DND-41 (cell line): Measurements from ENCODE around the gene IDH3A.

ENCODE experiments used
- ATAC-seq: fragments of 200-7000 bp; cut with Tn5 transposase; 3 replicates; pipeline ENCODE4 v1.9.1; 2021; ENCODE audit warnings: low read depth; ENCODE audit not compliant: insufficient read depth
- DNase-seq: peaks from one replicate; pipeline ENCODE4 v3.0.0-alpha.2; 2020
- H2AFZ ChIP-seq: 2 replicates; pipeline ENCODE4 v1.6.0; 2012; ENCODE audit warnings: low read depth, low read length
- H3K27ac ChIP-seq: 2 replicates; pipeline ENCODE4 v1.5.1; 2012; ENCODE audit warnings: low read length, inconsistent platforms
- H3K27me3 ChIP-seq: fragments of 200-600 bp; sonication (generic); 2 replicates; pipeline ENCODE4 v1.6.0; 2012; ENCODE audit warnings: low read length, mild to moderate bottlenecking, inconsistent platforms; ENCODE audit not compliant: insufficient read depth, poor library complexity
- H3K36me3 ChIP-seq: 2 replicates; pipeline ENCODE4 v1.5.1; 2012; ENCODE audit warnings: low read length, inconsistent platforms; ENCODE audit not compliant: insufficient read depth
- H3K4me1 ChIP-seq: 2 replicates; pipeline ENCODE4 v1.5.1; 2012; ENCODE audit warnings: mild to moderate bottlenecking, low read length; ENCODE audit not compliant: insufficient read depth
- H3K4me2 ChIP-seq: 2 replicates; pipeline ENCODE4 v1.6.0; 2012; ENCODE audit warnings: mild to moderate bottlenecking, moderate library complexity, low read length, inconsistent platforms; ENCODE audit not compliant: insufficient read depth
- H3K4me3 ChIP-seq, 2 experiments: fragments of 200-600 bp in 1 of 2; shearing (Covaris generic) in 1 of 2; 2 replicates each; pipeline ENCODE4 v1.5.1; 2012 to 2016; ENCODE audit warnings: inconsistent platforms in 2 of 2, low read length in 2 of 2, mild to moderate bottlenecking in 2 of 2, low read depth in 1 of 2, moderate library complexity in 1 of 2
- H3K79me2 ChIP-seq: 2 replicates; pipeline ENCODE4 v1.6.0; 2012; ENCODE audit warnings: low read length, inconsistent platforms; ENCODE audit not compliant: insufficient read depth
- H3K9ac ChIP-seq: 2 replicates; pipeline ENCODE4 v1.6.0; 2012; ENCODE audit warnings: low read depth, mild to moderate bottlenecking, inconsistent platforms, low read length, moderate library complexity
- H3K9me3 ChIP-seq: 2 replicates; pipeline ENCODE4 v1.5.1; 2012; ENCODE audit warnings: low read length, moderate library complexity, mild to moderate bottlenecking, inconsistent platforms; ENCODE audit not compliant: insufficient read depth, severe bottlenecking
- H4K20me1 ChIP-seq: 2 replicates; pipeline ENCODE4 v1.6.0; 2012; ENCODE audit warnings: low read length; ENCODE audit not compliant: insufficient read depth
- EZH2 ChIP-seq: IDR thresholded peaks from 3 replicates; pipeline ENCODE4 v1.6.1; 2012; ENCODE audit warnings: borderline replicate concordance, low read depth, mild to moderate bottlenecking, moderate library complexity, low read length, inconsistent platforms; ENCODE audit not compliant: severe bottlenecking
- TF ChIP-seq, protein P1 (sequence below): IDR thresholded peaks from 2 replicates; pipeline ENCODE4 v1.5.1; 2012; ENCODE audit warnings: borderline replicate concordance, low read length, moderate library complexity, mild to moderate bottlenecking; ENCODE audit not compliant: poor library complexity, severe bottlenecking; ENCODE audit errors: extremely low read depth

IDH3A gene

DNA sequence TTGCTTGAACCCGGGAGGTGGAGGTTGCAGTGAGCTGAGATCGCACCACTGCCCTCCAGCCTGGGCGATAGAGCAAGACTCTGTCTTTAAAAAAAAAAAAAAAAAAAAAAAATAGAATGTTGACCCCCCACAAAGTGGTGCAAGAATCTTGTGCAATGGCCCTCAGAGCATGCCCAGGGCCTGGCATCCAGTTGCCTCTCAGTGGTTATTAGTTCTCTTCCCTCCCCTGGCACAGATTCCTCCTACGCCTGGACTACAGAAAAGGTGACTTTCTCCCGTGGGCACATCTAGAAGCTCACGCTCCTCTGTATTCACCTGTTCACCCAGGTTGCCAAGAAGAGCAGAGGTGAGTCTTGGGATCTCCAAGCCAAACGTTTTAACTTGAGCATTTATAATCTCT is 48.5 kb downstream of the IDH3A start:
- H3K4me1 ChIP-seq = peaks cover 6% of the 10 kb centered on the region
- DNase-seq = no peak
- no peaks in the 10 kb centered on the region for H4K20me1 ChIP-seq
- H3K27ac ChIP-seq = no peak overlapping the region
- no peaks in the 10 kb centered on the region for H3K27me3 ChIP-seq
- H3K9ac ChIP-seq = no peak overlapping the region
- no peak overlapping the region for H3K4me3 ChIP-seq
- H3K36me3 ChIP-seq = no peaks in the 10 kb centered on the region
- no peak for ATAC-seq
- no peak overlapping the region for H3K4me2 ChIP-seq
- TF ChIP-seq, protein P1, sequence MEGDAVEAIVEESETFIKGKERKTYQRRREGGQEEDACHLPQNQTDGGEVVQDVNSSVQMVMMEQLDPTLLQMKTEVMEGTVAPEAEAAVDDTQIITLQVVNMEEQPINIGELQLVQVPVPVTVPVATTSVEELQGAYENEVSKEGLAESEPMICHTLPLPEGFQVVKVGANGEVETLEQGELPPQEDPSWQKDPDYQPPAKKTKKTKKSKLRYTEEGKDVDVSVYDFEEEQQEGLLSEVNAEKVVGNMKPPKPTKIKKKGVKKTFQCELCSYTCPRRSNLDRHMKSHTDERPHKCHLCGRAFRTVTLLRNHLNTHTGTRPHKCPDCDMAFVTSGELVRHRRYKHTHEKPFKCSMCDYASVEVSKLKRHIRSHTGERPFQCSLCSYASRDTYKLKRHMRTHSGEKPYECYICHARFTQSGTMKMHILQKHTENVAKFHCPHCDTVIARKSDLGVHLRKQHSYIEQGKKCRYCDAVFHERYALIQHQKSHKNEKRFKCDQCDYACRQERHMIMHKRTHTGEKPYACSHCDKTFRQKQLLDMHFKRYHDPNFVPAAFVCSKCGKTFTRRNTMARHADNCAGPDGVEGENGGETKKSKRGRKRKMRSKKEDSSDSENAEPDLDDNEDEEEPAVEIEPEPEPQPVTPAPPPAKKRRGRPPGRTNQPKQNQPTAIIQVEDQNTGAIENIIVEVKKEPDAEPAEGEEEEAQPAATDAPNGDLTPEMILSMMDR = no peak
- no peak for TF ChIP-seq EZH2
- no peaks in the 10 kb centered on the region for H3K79me2 ChIP-seq
- H3K9me3 ChIP-seq = no peaks in the 10 kb centered on the region
- no peak overlapping the region for H2AFZ ChIP-seq

DNA sequence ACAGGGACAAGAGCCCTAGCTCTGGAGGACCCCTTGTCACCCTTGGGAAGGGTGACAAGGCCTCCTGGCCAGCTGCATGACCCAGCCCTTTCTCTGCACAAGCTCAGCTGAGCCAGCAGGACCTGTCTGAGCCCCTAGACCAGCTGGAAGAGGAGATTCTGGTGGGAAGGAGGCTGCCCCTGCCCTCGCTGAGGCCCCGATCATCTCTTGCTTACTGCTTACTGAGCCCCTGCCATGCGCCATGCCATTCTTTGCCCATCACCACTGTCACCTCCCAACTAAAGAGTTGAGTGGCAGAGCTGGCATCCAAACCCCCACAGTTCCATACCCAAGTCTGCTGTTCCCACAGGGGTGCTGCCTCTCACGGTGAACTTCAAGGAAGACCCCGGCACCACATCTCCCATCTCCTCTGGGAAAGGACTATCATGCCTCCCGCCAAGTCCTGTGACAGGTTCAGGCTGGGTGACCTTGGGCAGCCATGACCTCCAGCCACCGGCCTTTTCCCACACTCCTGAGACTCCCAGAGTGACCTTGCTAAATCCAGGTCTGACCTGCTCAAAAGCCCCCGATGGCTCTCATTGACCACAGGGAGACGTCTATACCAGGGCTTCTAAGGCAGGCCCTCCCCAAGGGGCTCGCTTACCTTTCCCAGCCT is 51.2 kb downstream of the IDH3A start:
- Histone ChIP-seq H3K9ac (no peak overlapping the region), H3K36me3 (no peaks in the 10 kb centered on the region), H3K27ac (no peak overlapping the region), H3K4me2 (no peak overlapping the region), H4K20me1 (no peaks in the 10 kb centered on the region), H3K4me1 (peaks cover 2% of the 10 kb centered on the region), H3K4me3 (no peak overlapping the region), H2AFZ (no peak overlapping the region), H3K9me3 (no peaks in the 10 kb centered on the region), H3K79me2 (no peaks in the 10 kb centered on the region), H3K27me3 (no peaks in the 10 kb centered on the region)
- ATAC-seq (no peak), DNase-seq (no peak)
- TF ChIP-seq, protein P1 = no peak

GRCh38 chr15:78201281-78202190 is 52.4 kb downstream of the IDH3A start:
- Histone ChIP-seq H3K4me2 (no peak overlapping the region), H3K79me2 (no peaks in the 10 kb centered on the region), H3K9me3 (no peaks in the 10 kb centered on the region), H3K4me3 (no peak overlapping the region), H3K27me3 (no peaks in the 10 kb centered on the region), H2AFZ (no peak overlapping the region), H3K4me1 (no peaks in the 10 kb centered on the region), H4K20me1 (no peaks in the 10 kb centered on the region), H3K36me3 (no peaks in the 10 kb centered on the region), H3K9ac (no peak overlapping the region), H3K27ac (no peak overlapping the region)
- TF ChIP-seq EZH2 = no peak
- TF ChIP-seq, protein P1 = no peak
- DNase-seq (no peak), ATAC-seq (no peak)
